Prostate gland (tissue), 2 donors: ENCODE results near the gene ASIC2. TPM values are rescaled to one million over a fixed set of nuclear protein-coding genes. Genes with fewer than 3 reads are reported as not detected.

ENCODE experiments used
- DNase-seq: peaks from one replicate; pipeline ENCODE4 v3.0.0-alpha.2; 2019; ENCODE audit warnings: low spot score
- H3K27ac ChIP-seq, 2 donors: fragments of 200-600 bp; sonication (generic); 2 replicates each; pipeline ENCODE4 v1.5.1; 2017 to 2019
- H3K27me3 ChIP-seq: fragments of 200-600 bp; sonication (generic); replicated peaks from 2 replicates; pipeline ENCODE4 v1.5.1; 2019; ENCODE audit not compliant: insufficient read depth
- H3K36me3 ChIP-seq, 2 donors: fragments of 200-600 bp; sonication (generic); 1 replicate in 1 of 2; 2 replicates in 1 of 2; pipeline versions ENCODE4 v1.5.1 to v1.8.1; 2017 to 2019
- H3K4me1 ChIP-seq: fragments of 200-600 bp; sonication (generic); replicated peaks from 2 replicates; pipeline ENCODE4 v1.5.1; 2019
- H3K4me3 ChIP-seq, 2 donors: fragments of 200-600 bp; sonication (generic); 2 replicates each; pipeline ENCODE4 v1.5.1; 2017 to 2019
- H3K9me3 ChIP-seq: fragments of 200-600 bp; sonication (generic); 2 replicates; pipeline ENCODE4 v1.5.1; 2017
- CTCF ChIP-seq, 4 experiments: fragments of 200-600 bp in 2 of 4; fragments of 450-650 bp in 2 of 4; sonication (generic) in 2 of 4; IDR thresholded peaks; 1 replicate in 3 of 4; 2 replicates in 1 of 4; pipeline ENCODE4 v1.5.1; 2016 to 2019; ENCODE audit warnings: antibody characterized with exemption in 4 of 4, mild to moderate bottlenecking in 2 of 4, moderate library complexity in 2 of 4
- POLR2A ChIP-seq: fragments of 450-650 bp; IDR thresholded peaks from one replicate; pipeline ENCODE4 v1.6.1; 2016; ENCODE audit warnings: antibody characterized with exemption, mild to moderate bottlenecking
- POLR2AphosphoS5 ChIP-seq: sonication (generic); formaldehyde crosslinking; IDR thresholded peaks from one replicate; pipeline ENCODE4 v1.6.1; 2017; ENCODE audit warnings: antibody characterized with exemption
- WGBS: methylation state at CpG from one replicate; pipeline ENCODE4 v1.1.5; 2018; 5-methylcytosine and 5-hydroxymethylcytosine counted together
- intact Hi-C: fragments of 100-400 bp; cut with DNase I; formaldehyde crosslinking; loops from one replicate; pipeline ENCODE4 v1.14.2; 2022
- total RNA-seq, 2 donors: library from RNA; depleted of rRNA; stranded (reverse); fragments of >200 nt; gene quantifications; one replicate each; pipeline ENCODE4 v1.1.0, GENCODE V29; 2016

ASIC2 gene
- total RNA-seq, 2 donors from 2014 or later, result 3.2 TPM; not detected in 1

GRCh38 chr17:33121272-33121671 is 171.8 kb downstream of the ASIC2 start:
- intact Hi-C loops, result no loop called here
- no peak for TF ChIP-seq POLR2A
- TF ChIP-seq POLR2AphosphoS5, result no peak
- TF ChIP-seq CTCF (IDR thresholded peaks at IDR 0.05), result no peak
- Histone ChIP-seq H3K27me3 (no peaks in the 10 kb centered on the region), H3K9me3 (no peaks in the 10 kb centered on the region), H3K27ac (no peak overlapping the region), H3K4me1 (no peaks in the 10 kb centered on the region), H3K4me3 (no peak overlapping the region), H3K36me3 (no peaks in the 10 kb centered on the region)
- 60% methylated on average over 2 of the region's 2 CpGs for WGBS
- no peak for DNase-seq

GRCh38 chr17:33120103-33120502 is 173.0 kb downstream of the ASIC2 start:
- DNase-seq, result no peak
- intact Hi-C loops, result no loop called here
- 32% methylated on average over 5 of the region's 5 CpGs for WGBS
- TF ChIP-seq POLR2A (no peak), POLR2AphosphoS5 (no peak), CTCF (IDR thresholded peaks at IDR 0.05) (no peak)
- Histone ChIP-seq H3K4me1 (no peaks in the 10 kb centered on the region), H3K36me3 (no peaks in the 10 kb centered on the region), H3K27me3 (no peaks in the 10 kb centered on the region), H3K4me3 (no peak overlapping the region), H3K9me3 (no peaks in the 10 kb centered on the region), H3K27ac (no peak overlapping the region)

- WGBS, result 73% methylated on average over 8 of the region's 8 CpGs
- no peaks in the 10 kb centered on the region for H3K27me3 ChIP-seq
- H3K4me1 ChIP-seq, result no peaks in the 10 kb centered on the region
- no peaks in the 10 kb centered on the region for H3K9me3 ChIP-seq
- no peak overlapping the region for H3K27ac ChIP-seq
- no peak overlapping the region for H3K4me3 ChIP-seq
- H3K36me3 ChIP-seq, result no peaks in the 10 kb centered on the region
- no peak for DNase-seq
- no peak for TF ChIP-seq CTCF (IDR thresholded peaks at IDR 0.05)
- TF ChIP-seq POLR2A, result no peak
- intact Hi-C loops, result no loop called here
Observed at GRCh38 chr17:33118391-33119075, 174.6 kb downstream of the ASIC2 start.

GRCh38 chr17:33116021-33116551 is 177.0 kb downstream of the ASIC2 start:
- no peak overlapping the region for H3K27ac ChIP-seq
- no peaks in the 10 kb centered on the region for H3K27me3 ChIP-seq
- intact Hi-C loops, result no loop called here
- H3K36me3 ChIP-seq, result no peaks in the 10 kb centered on the region
- no peak for DNase-seq
- no peaks in the 10 kb centered on the region for H3K4me1 ChIP-seq
- TF ChIP-seq CTCF (IDR thresholded peaks at IDR 0.05) (no peak), POLR2AphosphoS5 (no peak), POLR2A (no peak)
- H3K4me3 ChIP-seq, result no peak overlapping the region
- no peaks in the 10 kb centered on the region for H3K9me3 ChIP-seq
- 35% methylated on average over 13 of the region's 13 CpGs for WGBS

GRCh38 chr17:33115366-33115765 is 177.7 kb downstream of the ASIC2 start:
- Histone ChIP-seq H3K36me3 (no peaks in the 10 kb centered on the region), H3K4me1 (no peaks in the 10 kb centered on the region), H3K27me3 (no peaks in the 10 kb centered on the region), H3K9me3 (no peaks in the 10 kb centered on the region), H3K27ac (no peak overlapping the region), H3K4me3 (no peak overlapping the region)
- WGBS, result 67% methylated on average over 5 of the region's 5 CpGs
- intact Hi-C loops, result no loop called here
- DNase-seq, result peak; percentile 11
- TF ChIP-seq CTCF (IDR thresholded peaks at IDR 0.05), result no peak
- no peak for TF ChIP-seq POLR2A
- TF ChIP-seq POLR2AphosphoS5, result no peak
